NCI-H2196 (cell line): ENCODE data around the gene PSG3.
"Not testable (repeated sequence)": the region's sequence is repeated elsewhere in the genome, so short reads cannot be mapped to it uniquely, and the experiment has no call there.

ENCODE experiments used
- DNase-seq: peaks from one replicate; lab custom pipeline; 2025; ENCODE audit not compliant: unreplicated experiment; lab: John Stamatoyannopoulos, UW

Gene PSG3

GRCh38 chr19:42695811-42696503 is 44.3 kb downstream of the PSG3 start:
- DNase-seq = no peak

GRCh38 chr19:42693760-42694350 is 46.4 kb downstream of the PSG3 start:
- no peak for DNase-seq

GRCh38 chr19:42683917-42684513 is 56.3 kb downstream of the PSG3 start:
- peak; percentile 11 for DNase-seq

GRCh38 chr19:42676326-42676725 is 64.0 kb downstream of the PSG3 start:
- not testable (repeated sequence) for DNase-seq

GRCh38 chr19:42674549-42674948 is 65.7 kb downstream of the PSG3 start:
- not testable (repeated sequence) for DNase-seq
